ENCODE measurements around the gene WDR54. TPM values are rescaled to one million over a fixed set of nuclear protein-coding genes. Genes with fewer than 3 reads are reported as not detected.

WDR54 gene
- total RNA-seq, 2 donors from 2014 or later, result 11.4 to 19.4 TPM

- H3K27me3 ChIP-seq (replicated peaks; ENCODE audit: insufficient read depth), result no peaks in the 10 kb centered on the region
- peaks cover 17% of the 10 kb centered on the region for H3K4me1 ChIP-seq (replicated peaks)
- H3K9me3 ChIP-seq, result no peaks in the 10 kb centered on the region
- DNase-seq (ENCODE audit: low spot score), result no peak
- H3K27ac ChIP-seq, result no peak overlapping the region
- WGBS, result 83% methylated on average over 3 of the region's 3 CpGs
- no peak overlapping the region for H3K4me3 ChIP-seq
- no peaks in the 10 kb centered on the region for H3K36me3 ChIP-seq
- TF ChIP-seq POLR2AphosphoS5 (IDR thresholded peaks at IDR 0.05) (no peak), CTCF (IDR thresholded peaks at IDR 0.05) (no peak), POLR2A (IDR thresholded peaks at IDR 0.05) (no peak)
- intact Hi-C loops (cut with DNase I), result no loop called here
Observed at GRCh38 chr2:74381751-74382150, 39.8 kb upstream of the WDR54 start.

- 15% methylated on average over 1 of the region's 1 CpG for WGBS
- Histone ChIP-seq H3K4me1 (replicated peaks) (peaks cover 17% of the 10 kb centered on the region), H3K27me3 (replicated peaks; ENCODE audit: insufficient read depth) (no peaks in the 10 kb centered on the region), H3K9me3 (no peaks in the 10 kb centered on the region), H3K27ac (peak overlapping the region; percentile 19 to 43), H3K36me3 (no peaks in the 10 kb centered on the region), H3K4me3 (no peak overlapping the region)
- TF ChIP-seq POLR2AphosphoS5 (IDR thresholded peaks at IDR 0.05) (peak; percentile 94), POLR2A (IDR thresholded peaks at IDR 0.05) (no peak)
- DNase-seq (ENCODE audit: low spot score), result peak; percentile 59
- intact Hi-C loops (cut with DNase I), result no loop called here
Observed at GRCh38 chr2:74383254-74383653, 38.3 kb upstream of the WDR54 start.

- WGBS, result 77% methylated on average over 3 of the region's 3 CpGs
- Histone ChIP-seq H3K9me3 (no peaks in the 10 kb centered on the region), H3K27ac (peak overlapping the region in 1 of 2 donors; percentile 43), H3K36me3 (no peaks in the 10 kb centered on the region), H3K4me1 (replicated peaks) (peaks cover 17% of the 10 kb centered on the region), H3K27me3 (replicated peaks; ENCODE audit: insufficient read depth) (no peaks in the 10 kb centered on the region), H3K4me3 (no peak overlapping the region)
- DNase-seq (ENCODE audit: low spot score), result no peak
- intact Hi-C loops (cut with DNase I), result no loop called here
- TF ChIP-seq POLR2AphosphoS5 (IDR thresholded peaks at IDR 0.05) (no peak), POLR2A (IDR thresholded peaks at IDR 0.05) (no peak), CTCF (IDR thresholded peaks at IDR 0.05) (no peak)
Observed at GRCh38 chr2:74384051-74384450, 37.5 kb upstream of the WDR54 start.

- Histone ChIP-seq H3K4me1 (replicated peaks) (peaks cover 11% of the 10 kb centered on the region), H3K36me3 (no peaks in the 10 kb centered on the region), H3K9me3 (no peaks in the 10 kb centered on the region), H3K27ac (peak overlapping the region in 1 of 2 donors; percentile 12), H3K4me3 (no peak overlapping the region), H3K27me3 (replicated peaks; ENCODE audit: insufficient read depth) (no peaks in the 10 kb centered on the region)
- WGBS, result 74% methylated on average over 8 of the region's 8 CpGs
- intact Hi-C loops (cut with DNase I), result no loop called here
- no peak for TF ChIP-seq CTCF (IDR thresholded peaks at IDR 0.05)
- no peak for TF ChIP-seq POLR2A (IDR thresholded peaks at IDR 0.05)
- TF ChIP-seq POLR2AphosphoS5 (IDR thresholded peaks at IDR 0.05), result no peak
- DNase-seq (ENCODE audit: low spot score), result no peak
Observed at GRCh38 chr2:74385396-74385795, 36.1 kb upstream of the WDR54 start.

GRCh38 chr2:74387346-74387745, 34.2 kb upstream of the WDR54 start:
- no peak overlapping the region for H3K27ac ChIP-seq
- 85% methylated on average over 1 of the region's 1 CpG for WGBS
- intact Hi-C loops (cut with DNase I), result no loop called here
- no peaks in the 10 kb centered on the region for H3K27me3 ChIP-seq (replicated peaks; ENCODE audit: insufficient read depth)
- no peak for DNase-seq (ENCODE audit: low spot score)
- no peaks in the 10 kb centered on the region for H3K9me3 ChIP-seq
- H3K4me3 ChIP-seq, result no peak overlapping the region
- TF ChIP-seq POLR2A (IDR thresholded peaks at IDR 0.05), result no peak
- no peak for TF ChIP-seq CTCF (IDR thresholded peaks at IDR 0.05)
- no peak for TF ChIP-seq POLR2AphosphoS5 (IDR thresholded peaks at IDR 0.05)
- H3K36me3 ChIP-seq, result no peaks in the 10 kb centered on the region
- peaks cover 14% of the 10 kb centered on the region for H3K4me1 ChIP-seq (replicated peaks)

Data from prostate gland (tissue), 2 donors.